Left lung (tissue), 10 donors: Measurements from ENCODE around the gene MRFAP1L1. TPM values are rescaled to one million over a fixed set of nuclear protein-coding genes. Genes with fewer than 3 reads are reported as not detected.

Experiments
- ATAC-seq: fragments of 200-7000 bp; cut with Tn5 transposase; one replicate; pipeline ENCODE4 v1.9.1; 2020; ENCODE audit warnings: moderate library complexity
- DNase-seq, 4 donors: peaks; one replicate each; pipeline ENCODE4 v3.0.0-alpha.2; 2013 to 2020
- H3K27ac ChIP-seq, 2 donors: fragments of 200-600 bp; sonication (generic) in 1 of 2; one replicate each; pipeline versions ENCODE4 v1.5.0 to v1.8.0; 2020 to 2021
- H3K27me3 ChIP-seq, 2 donors: fragments of 200-600 bp; sonication (generic) in 1 of 2; one replicate each; pipeline versions ENCODE4 v1.5.0 to v1.8.0; 2020 to 2021
- H3K36me3 ChIP-seq, 2 donors: fragments of 200-600 bp; sonication (generic) in 1 of 2; one replicate each; pipeline versions ENCODE4 v1.5.0 to v1.8.0; 2020 to 2021
- H3K4me1 ChIP-seq, 2 donors: fragments of 200-600 bp; one replicate each; pipeline ENCODE4 v1.8.0; 2021
- H3K4me3 ChIP-seq, 2 donors: fragments of 200-600 bp; sonication (generic) in 1 of 2; one replicate each; pipeline versions ENCODE4 v1.5.0 to v1.8.0; 2020 to 2021; ENCODE audit warnings: mild to moderate bottlenecking in 1 of 2
- H3K9me3 ChIP-seq, 2 donors: fragments of 200-600 bp; sonication (generic) in 1 of 2; one replicate each; pipeline versions ENCODE4 v1.5.0 to v1.8.0; 2020 to 2021
- CTCF ChIP-seq, 2 donors: fragments of 200-600 bp; sonication (generic) in 1 of 2; IDR thresholded peaks; one replicate each; pipeline versions ENCODE4 v1.5.0 to v1.8.0; 2021; ENCODE audit warnings: antibody characterized with exemption in 2 of 2
- intact Hi-C, 2 donors: fragments of 100-400 bp; cut with DNase I; formaldehyde crosslinking; loops; one replicate each; pipeline versions ENCODE4 v1.11.2 to v1.14.2; 2022
- polyA plus RNA-seq, 6 donors: library from polyadenylated mRNA; unstranded; fragments of 120-200 nt; gene quantifications; one replicate each; pipeline ENCODE4 v1.2.1, GENCODE V29; 2013; ENCODE audit not compliant: insufficient read length in 6 of 6
- total RNA-seq, 2 donors: library from RNA; stranded (reverse); fragmentation: NEBNext Ultra II Directional; extraction: Animal tissue kit (Norgen Biotek cat#: 25700); gene quantifications; one replicate each; pipeline ENCODE4 v1.2.1, GENCODE V29; 2021
- donor health status: DM: no; HTN: yes; CAD: no.
- donor health status: DM: no; HTN: no; CAD: no.

Gene MRFAP1L1
- total and polyA plus RNA-seq, 8 donors, result 43.3 to 125 (median 107) TPM

GRCh38 chr4:6754481-6755087 is 44.9 kb upstream of the MRFAP1L1 start:
- Histone ChIP-seq H3K27ac (no peak overlapping the region), H3K36me3 (no peaks in the 10 kb centered on the region), H3K9me3 (no peaks in the 10 kb centered on the region), H3K4me1 (peaks cover 0 to 11% of the 10 kb centered on the region in 2 donors), H3K27me3 (no peaks in the 10 kb centered on the region), H3K4me3 (no peak overlapping the region)
- DNase-seq (no peak), ATAC-seq (no peak)
- intact Hi-C loops, result no loop called here
- TF ChIP-seq CTCF (IDR thresholded peaks at IDR 0.05), result no peak

- TF ChIP-seq CTCF (IDR thresholded peaks at IDR 0.05), result no peak
- no peak overlapping the region for H3K27ac ChIP-seq
- ATAC-seq, result no peak
- no peaks in the 10 kb centered on the region for H3K27me3 ChIP-seq
- DNase-seq, result no peak
- H3K36me3 ChIP-seq, result no peaks in the 10 kb centered on the region
- no peak overlapping the region for H3K4me3 ChIP-seq
- intact Hi-C loops, result no loop called here
- H3K9me3 ChIP-seq, result no peaks in the 10 kb centered on the region
- H3K4me1 ChIP-seq, result peaks cover 0 to 17% of the 10 kb centered on the region in 2 donors
Measured at GRCh38 chr4:6753891-6754290, 44.2 kb upstream of the MRFAP1L1 start.

GRCh38 chr4:6753103-6753560 is 43.5 kb upstream of the MRFAP1L1 start:
- H3K27me3 ChIP-seq, result no peaks in the 10 kb centered on the region
- TF ChIP-seq CTCF (IDR thresholded peaks at IDR 0.05), result no peak
- no peaks in the 10 kb centered on the region for H3K9me3 ChIP-seq
- peaks cover 3 to 17% of the 10 kb centered on the region in 2 donors for H3K4me1 ChIP-seq
- DNase-seq (no peak), ATAC-seq (no peak)
- H3K36me3 ChIP-seq, result no peaks in the 10 kb centered on the region
- intact Hi-C loops, result no loop called here
- H3K27ac ChIP-seq, result no peak overlapping the region
- H3K4me3 ChIP-seq, result no peak overlapping the region

- peaks cover 6 to 17% of the 10 kb centered on the region in 2 donors for H3K4me1 ChIP-seq
- TF ChIP-seq CTCF (IDR thresholded peaks at IDR 0.05), result no peak
- no peaks in the 10 kb centered on the region for H3K9me3 ChIP-seq
- ATAC-seq (no peak), DNase-seq (no peak)
- H3K27me3 ChIP-seq, result no peaks in the 10 kb centered on the region
- H3K27ac ChIP-seq, result no peak overlapping the region
- intact Hi-C loops, result no loop called here
- H3K4me3 ChIP-seq, result no peak overlapping the region
- no peaks in the 10 kb centered on the region for H3K36me3 ChIP-seq
Measured at GRCh38 chr4:6752486-6752829, 42.8 kb upstream of the MRFAP1L1 start.

- no peak for TF ChIP-seq CTCF (IDR thresholded peaks at IDR 0.05)
- Histone ChIP-seq H3K27ac (no peak overlapping the region), H3K4me1 (peaks cover 6 to 17% of the 10 kb centered on the region in 2 donors), H3K4me3 (no peak overlapping the region), H3K36me3 (no peaks in the 10 kb centered on the region), H3K27me3 (no peaks in the 10 kb centered on the region), H3K9me3 (no peaks in the 10 kb centered on the region)
- intact Hi-C loops, result no loop called here
- ATAC-seq (no peak), DNase-seq (no peak)
Measured at GRCh38 chr4:6751611-6752485, 42.2 kb upstream of the MRFAP1L1 start.
